ENCODE data around the gene GAS2. TPM values are rescaled to one million over a fixed set of nuclear protein-coding genes. Genes with fewer than 3 reads are reported as not detected.

Gene GAS2
- total and polyA plus RNA-seq, 4 donors = 0.58 to 9.8 (median 1.2) TPM

DNA sequence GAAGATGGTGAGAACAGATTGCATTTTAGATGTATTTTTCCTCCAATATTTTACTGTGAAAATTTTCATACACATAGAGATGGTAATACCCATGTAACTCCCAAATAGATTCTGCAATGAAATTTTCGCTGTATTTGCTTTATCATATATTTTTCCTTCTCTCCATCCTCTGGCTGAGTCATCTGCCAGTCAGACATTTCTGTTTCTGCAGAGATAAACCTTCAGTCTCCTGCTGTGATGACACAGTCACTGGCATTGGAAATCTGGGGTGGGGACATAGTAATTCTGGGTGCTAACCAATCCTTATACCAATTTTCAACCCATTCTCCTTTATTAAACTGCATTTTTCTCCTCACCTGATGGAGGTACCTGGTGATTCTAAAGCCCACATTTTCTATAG is 129.5 kb downstream of the GAS2 start:
- DNase-seq (no peak), ATAC-seq (ENCODE audit: insufficient read depth, low FRiP score) (no peak)
- WGBS, 2 donors = 89 to 97% methylated on average over 1 of the region's 1 CpG
- H3K27me3 ChIP-seq (ENCODE audit: control insufficient read depth in 3 of 3, insufficient read depth in 3 of 3, low read length in 2 of 3) = no peaks in the 10 kb centered on the region
- H3K4me1 ChIP-seq (ENCODE audit: control insufficient read depth in 5 of 5, insufficient read depth in 5 of 5, low read length in 5 of 5) = no peaks in the 10 kb centered on the region
- no peak overlapping the region for H3K4me3 ChIP-seq
- H3K36me3 ChIP-seq (ENCODE audit: control insufficient read depth in 4 of 4, insufficient read depth in 4 of 4, low read length in 4 of 4) = no peaks in the 10 kb centered on the region
- TF ChIP-seq, protein P1, sequence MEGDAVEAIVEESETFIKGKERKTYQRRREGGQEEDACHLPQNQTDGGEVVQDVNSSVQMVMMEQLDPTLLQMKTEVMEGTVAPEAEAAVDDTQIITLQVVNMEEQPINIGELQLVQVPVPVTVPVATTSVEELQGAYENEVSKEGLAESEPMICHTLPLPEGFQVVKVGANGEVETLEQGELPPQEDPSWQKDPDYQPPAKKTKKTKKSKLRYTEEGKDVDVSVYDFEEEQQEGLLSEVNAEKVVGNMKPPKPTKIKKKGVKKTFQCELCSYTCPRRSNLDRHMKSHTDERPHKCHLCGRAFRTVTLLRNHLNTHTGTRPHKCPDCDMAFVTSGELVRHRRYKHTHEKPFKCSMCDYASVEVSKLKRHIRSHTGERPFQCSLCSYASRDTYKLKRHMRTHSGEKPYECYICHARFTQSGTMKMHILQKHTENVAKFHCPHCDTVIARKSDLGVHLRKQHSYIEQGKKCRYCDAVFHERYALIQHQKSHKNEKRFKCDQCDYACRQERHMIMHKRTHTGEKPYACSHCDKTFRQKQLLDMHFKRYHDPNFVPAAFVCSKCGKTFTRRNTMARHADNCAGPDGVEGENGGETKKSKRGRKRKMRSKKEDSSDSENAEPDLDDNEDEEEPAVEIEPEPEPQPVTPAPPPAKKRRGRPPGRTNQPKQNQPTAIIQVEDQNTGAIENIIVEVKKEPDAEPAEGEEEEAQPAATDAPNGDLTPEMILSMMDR (IDR thresholded peaks at IDR 0.05; ENCODE audit: control extremely low read depth, extremely low read depth) = no peak
- H3K9ac ChIP-seq (ENCODE audit: insufficient read depth in 1 of 2, low read length in 2 of 2) = no peak overlapping the region
- H3K9me3 ChIP-seq (ENCODE audit: control insufficient read depth in 4 of 4, insufficient read depth in 3 of 4, low read length in 3 of 4) = no peaks in the 10 kb centered on the region
- no peak overlapping the region for H3K27ac ChIP-seq (ENCODE audit: low read depth in 1 of 2, low read length in 1 of 2)

DNA sequence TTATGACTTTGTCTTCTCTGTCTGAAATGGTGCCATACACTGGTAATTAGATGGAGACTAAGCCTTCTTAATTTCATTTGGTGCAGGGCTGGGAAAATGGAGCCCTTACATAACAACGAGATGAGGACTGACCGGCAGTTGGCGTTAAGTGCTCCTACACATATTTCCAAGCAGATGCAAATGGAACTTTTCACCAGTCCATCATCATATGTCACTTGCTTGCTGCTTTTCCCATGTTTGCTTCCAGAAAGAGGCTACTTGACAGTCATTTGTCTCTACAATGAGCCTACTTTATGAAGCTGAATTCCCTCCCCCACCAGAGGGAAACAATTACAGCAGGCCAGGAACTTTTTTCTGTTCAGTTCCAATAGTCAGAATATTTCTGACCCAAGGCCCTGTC is 130.6 kb downstream of the GAS2 start:
- Histone ChIP-seq H3K4me1 (ENCODE audit: control insufficient read depth in 5 of 5, insufficient read depth in 5 of 5, low read length in 5 of 5) (no peaks in the 10 kb centered on the region), H3K9ac (ENCODE audit: insufficient read depth in 1 of 2, low read length in 2 of 2) (no peak overlapping the region), H3K4me3 (no peak overlapping the region), H3K27me3 (ENCODE audit: control insufficient read depth in 3 of 3, insufficient read depth in 3 of 3, low read length in 2 of 3) (no peaks in the 10 kb centered on the region), H3K27ac (ENCODE audit: low read depth in 1 of 2, low read length in 1 of 2) (no peak overlapping the region), H3K36me3 (ENCODE audit: control insufficient read depth in 4 of 4, insufficient read depth in 4 of 4, low read length in 4 of 4) (no peaks in the 10 kb centered on the region), H3K9me3 (ENCODE audit: control insufficient read depth in 4 of 4, insufficient read depth in 3 of 4, low read length in 3 of 4) (no peaks in the 10 kb centered on the region)
- DNase-seq (no peak), ATAC-seq (ENCODE audit: insufficient read depth, low FRiP score) (no peak)
- TF ChIP-seq, protein P1 (IDR thresholded peaks at IDR 0.05; ENCODE audit: control extremely low read depth, extremely low read depth) = no peak
- 95 to 97% methylated on average over 3 of the region's 3 CpGs for WGBS, 2 donors

DNA sequence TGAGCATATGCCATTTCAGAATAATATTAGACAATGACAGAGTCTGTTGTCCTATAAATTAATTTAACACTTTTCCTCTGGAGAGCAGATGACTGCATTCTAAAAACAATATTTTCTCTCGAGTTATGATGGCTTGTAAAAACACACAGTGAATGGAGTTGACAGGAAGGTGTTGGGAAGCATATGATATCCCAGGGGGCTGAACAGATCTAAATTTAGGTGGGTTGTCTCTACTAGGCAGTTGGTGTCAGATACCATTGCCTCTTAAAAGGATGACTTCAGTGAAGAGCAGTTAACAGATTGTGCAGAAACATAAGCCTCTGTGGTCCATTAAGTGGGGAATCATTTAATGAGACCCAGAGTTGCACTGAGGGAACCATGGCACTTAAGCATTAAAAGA is 132.5 kb downstream of the GAS2 start:
- Histone ChIP-seq H3K9ac (ENCODE audit: insufficient read depth in 1 of 2, low read length in 2 of 2) (no peak overlapping the region), H3K4me1 (ENCODE audit: control insufficient read depth in 5 of 5, insufficient read depth in 5 of 5, low read length in 5 of 5) (no peaks in the 10 kb centered on the region), H3K27ac (ENCODE audit: low read depth in 1 of 2, low read length in 1 of 2) (no peak overlapping the region), H3K27me3 (ENCODE audit: control insufficient read depth in 3 of 3, insufficient read depth in 3 of 3, low read length in 2 of 3) (no peaks in the 10 kb centered on the region), H3K4me3 (no peak overlapping the region), H3K36me3 (ENCODE audit: control insufficient read depth in 4 of 4, insufficient read depth in 4 of 4, low read length in 4 of 4) (no peaks in the 10 kb centered on the region), H3K9me3 (ENCODE audit: control insufficient read depth in 4 of 4, insufficient read depth in 3 of 4, low read length in 3 of 4) (no peaks in the 10 kb centered on the region)
- WGBS, 2 donors = 61 to 81% methylated on average over 1 of the region's 1 CpG
- no peak for ATAC-seq (ENCODE audit: insufficient read depth, low FRiP score)
- TF ChIP-seq, protein P1 (IDR thresholded peaks at IDR 0.05; ENCODE audit: control extremely low read depth, extremely low read depth) = no peak
- no peak for DNase-seq

DNA sequence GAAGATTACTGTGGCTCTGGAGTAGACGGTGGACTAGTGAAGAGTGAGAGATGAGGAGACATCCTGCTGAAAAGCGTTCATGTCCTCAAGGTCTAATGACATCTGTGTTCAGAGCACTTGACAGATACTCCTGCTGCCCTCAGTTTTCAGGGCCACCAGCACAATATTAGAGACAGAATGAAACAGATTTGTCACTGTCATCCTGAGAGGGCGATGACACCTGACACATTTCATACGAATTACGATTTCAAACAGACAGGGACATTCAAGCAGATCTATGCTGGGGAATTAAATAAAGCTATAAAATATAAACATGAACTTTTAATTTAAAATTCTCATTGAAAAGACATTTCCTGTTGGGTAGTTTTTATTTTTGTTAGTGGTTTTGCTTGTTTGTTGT is 134.1 kb downstream of the GAS2 start:
- Histone ChIP-seq H3K4me3 (no peak overlapping the region), H3K4me1 (ENCODE audit: control insufficient read depth in 5 of 5, insufficient read depth in 5 of 5, low read length in 5 of 5) (no peaks in the 10 kb centered on the region), H3K9me3 (ENCODE audit: control insufficient read depth in 4 of 4, insufficient read depth in 3 of 4, low read length in 3 of 4) (no peaks in the 10 kb centered on the region), H3K36me3 (ENCODE audit: control insufficient read depth in 4 of 4, insufficient read depth in 4 of 4, low read length in 4 of 4) (no peaks in the 10 kb centered on the region), H3K27ac (ENCODE audit: low read depth in 1 of 2, low read length in 1 of 2) (no peak overlapping the region), H3K27me3 (ENCODE audit: control insufficient read depth in 3 of 3, insufficient read depth in 3 of 3, low read length in 2 of 3) (no peaks in the 10 kb centered on the region), H3K9ac (ENCODE audit: insufficient read depth in 1 of 2, low read length in 2 of 2) (no peak overlapping the region)
- DNase-seq (no peak), ATAC-seq (ENCODE audit: insufficient read depth, low FRiP score) (no peak)
- TF ChIP-seq, protein P1 (IDR thresholded peaks at IDR 0.05; ENCODE audit: control extremely low read depth, extremely low read depth) = no peak
- 87 to 93% methylated on average over 5 of the region's 5 CpGs for WGBS, 2 donors

Measured in lung (tissue), 12 donors.